Esophagus muscularis mucosa (tissue), 3 donors: ENCODE data around the gene KNOP1.

Experiments
- POLR2A ChIP-seq: fragments of 450-650 bp; IDR thresholded peaks from one replicate; pipeline ENCODE4 v1.6.1; 2017; ENCODE audit warnings: antibody characterized with exemption, moderate library complexity, mild to moderate bottlenecking, low read depth
- TF ChIP-seq, protein P1 (sequence below), 3 experiments: fragments of 200-600 bp in 2 of 3; fragments of 450-650 bp in 1 of 3; sonication (generic) in 2 of 3; IDR thresholded peaks; one replicate each; pipeline ENCODE4 v1.5.1; 2017 to 2019; ENCODE audit warnings: antibody characterized with exemption in 3 of 3, mild to moderate bottlenecking in 2 of 3, moderate library complexity in 1 of 3

DNA sequence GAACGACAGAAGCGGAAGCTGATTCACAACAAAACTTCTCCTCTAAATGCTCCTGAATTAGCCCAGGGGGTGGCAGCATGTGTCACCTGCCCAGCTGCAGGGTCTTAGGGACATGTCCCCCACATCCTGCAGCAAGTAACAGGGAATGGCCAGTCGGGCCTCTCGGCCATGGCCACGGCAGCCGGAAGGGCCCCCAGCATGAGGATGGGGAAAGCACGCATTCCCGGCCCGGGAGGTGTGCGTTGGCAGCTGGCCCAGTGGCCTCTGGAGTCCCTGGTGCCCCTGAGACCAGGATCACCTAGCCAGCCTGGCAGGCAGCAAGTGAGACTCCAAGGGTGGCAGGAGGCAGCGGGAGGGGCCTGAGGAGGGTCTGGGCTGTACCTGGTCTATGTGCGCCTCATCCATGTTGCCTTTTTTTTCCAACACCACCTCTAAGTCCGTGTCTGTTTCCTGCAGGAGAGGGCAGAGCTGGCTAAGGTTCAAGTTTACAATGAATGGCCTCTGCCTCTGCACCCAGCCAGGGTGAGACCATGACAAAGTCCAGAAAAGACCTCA is 7.0 kb downstream of the KNOP1 start:
- no peak for TF ChIP-seq POLR2A
- TF ChIP-seq, protein P1, sequence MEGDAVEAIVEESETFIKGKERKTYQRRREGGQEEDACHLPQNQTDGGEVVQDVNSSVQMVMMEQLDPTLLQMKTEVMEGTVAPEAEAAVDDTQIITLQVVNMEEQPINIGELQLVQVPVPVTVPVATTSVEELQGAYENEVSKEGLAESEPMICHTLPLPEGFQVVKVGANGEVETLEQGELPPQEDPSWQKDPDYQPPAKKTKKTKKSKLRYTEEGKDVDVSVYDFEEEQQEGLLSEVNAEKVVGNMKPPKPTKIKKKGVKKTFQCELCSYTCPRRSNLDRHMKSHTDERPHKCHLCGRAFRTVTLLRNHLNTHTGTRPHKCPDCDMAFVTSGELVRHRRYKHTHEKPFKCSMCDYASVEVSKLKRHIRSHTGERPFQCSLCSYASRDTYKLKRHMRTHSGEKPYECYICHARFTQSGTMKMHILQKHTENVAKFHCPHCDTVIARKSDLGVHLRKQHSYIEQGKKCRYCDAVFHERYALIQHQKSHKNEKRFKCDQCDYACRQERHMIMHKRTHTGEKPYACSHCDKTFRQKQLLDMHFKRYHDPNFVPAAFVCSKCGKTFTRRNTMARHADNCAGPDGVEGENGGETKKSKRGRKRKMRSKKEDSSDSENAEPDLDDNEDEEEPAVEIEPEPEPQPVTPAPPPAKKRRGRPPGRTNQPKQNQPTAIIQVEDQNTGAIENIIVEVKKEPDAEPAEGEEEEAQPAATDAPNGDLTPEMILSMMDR (IDR thresholded peaks at IDR 0.05), result no peak
